Heart left ventricle (tissue), 16 donors: ENCODE data around the gene VGLL3. TPM values are rescaled to one million over a fixed set of nuclear protein-coding genes. Genes with fewer than 3 reads are reported as not detected.

Source experiments
- ATAC-seq, 4 donors: fragments of 200-7000 bp; cut with Tn5 transposase; one replicate each; pipeline ENCODE4 v1.9.1; 2020 to 2022; ENCODE audit warnings: moderate library complexity in 4 of 4, mild to moderate bottlenecking in 3 of 4, moderate number of reproducible peaks in 1 of 4
- DNase-seq, 5 donors: peaks; one replicate each; pipeline ENCODE4 v3.0.0-alpha.2; 2020
- H3K27ac ChIP-seq, 12 donors: fragments of 200-600 bp; sonication (generic) in 4 of 12; one replicate each; pipeline versions ENCODE4 v1.5.0 to v1.8.0; 2016 to 2022; ENCODE audit warnings: mild to moderate bottlenecking in 2 of 12
- H3K27me3 ChIP-seq, 9 donors: fragments of 200-600 bp; sonication (generic) in 2 of 9; one replicate each; pipeline versions ENCODE4 v1.5.1 to v1.8.0; 2016 to 2022; ENCODE audit warnings: mild to moderate bottlenecking in 3 of 9
- H3K36me3 ChIP-seq, 9 donors: fragments of 200-600 bp; sonication (generic) in 2 of 9; one replicate each; pipeline versions ENCODE4 v1.5.0 to v1.8.0; 2018 to 2022; ENCODE audit warnings: mild to moderate bottlenecking in 2 of 9
- H3K4me1 ChIP-seq, 12 donors: fragments of 200-600 bp; sonication (generic) in 4 of 12; one replicate each; pipeline versions ENCODE4 v1.5.0 to v1.8.0; 2016 to 2022; ENCODE audit warnings: mild to moderate bottlenecking in 3 of 12
- H3K4me3 ChIP-seq, 12 donors: fragments of 200-600 bp; sonication (generic) in 4 of 12; one replicate each; pipeline versions ENCODE4 v1.5.0 to v1.8.0; 2017 to 2022; ENCODE audit warnings: mild to moderate bottlenecking in 9 of 12, moderate library complexity in 4 of 12
- H3K9me3 ChIP-seq, 12 donors: fragments of 200-600 bp; sonication (generic) in 4 of 12; one replicate each; pipeline versions ENCODE4 v1.5.0 to v1.8.0; 2016 to 2022; ENCODE audit warnings: mild to moderate bottlenecking in 1 of 12
- CTCF ChIP-seq, 12 donors: fragments of 200-600 bp; sonication (generic) in 4 of 12; IDR thresholded peaks; one replicate each; pipeline versions ENCODE4 v1.5.0 to v1.8.0; 2018 to 2022; ENCODE audit warnings: antibody characterized with exemption in 12 of 12, mild to moderate bottlenecking in 5 of 12
- POLR2A ChIP-seq, 2 donors: fragments of 450-650 bp; IDR thresholded peaks; one replicate each; pipeline ENCODE4 v1.6.1; 2017; ENCODE audit warnings: antibody characterized with exemption in 2 of 2, mild to moderate bottlenecking in 2 of 2, moderate library complexity in 2 of 2
- WGBS, 4 donors: extraction: QIAGEN DNeasy Blood & Tissue Kit in 2 of 4; methylation state at CpG; one replicate each; pipeline versions ENCODE4 v1.1.5 to v1.1.7; 2013 to 2018; 5-methylcytosine and 5-hydroxymethylcytosine counted together
- intact Hi-C, 10 donors: fragments of 100-400 bp; cut with DNase I; formaldehyde crosslinking; loops; one replicate each; pipeline versions ENCODE4 v1.11.1 to v1.14.2; 2022
- long read RNA-seq, 3 donors: library from polyadenylated mRNA; unstranded; transcript quantifications; one replicate each; pipeline ENCODE4 v2.0.0, GENCODE V29; 2020 to 2021
- polyA plus RNA-seq, 2 donors: library from polyadenylated mRNA; stranded (reverse); fragments of 200-250 nt; gene quantifications; one replicate each; pipeline ENCODE4 v1.2.3, GENCODE V29; 2013
- total RNA-seq, 9 donors: library from RNA; depleted of rRNA in 2 of 9; stranded (reverse); fragments of >200 nt in 2 of 9; fragmentation: NEBNext Ultra II Directional in 3 of 9; extraction: Animal tissue kit (Norgen Biotek cat#: 25700) in 3 of 9; gene quantifications; one replicate each; pipeline versions ENCODE4 v1.1.0 to v1.2.4, GENCODE V29; 2016 to 2023
- donor health status: ischemic (EF 13 %, LVEDD 7.1; RV severe dilation, severe dysfunction).
- donor health status: healthy with polysubstance abuse.
- donor health status: DM: no; HTN: yes; CAD: no.
- donor health status: DM: no; HTN: no; CAD: no.
- donor health status: ischemic (EF 25% LVEDD 6.9; RV normal size, moderate dysfunction).
- donor health status: ischemic (EF 25% LVEDD 5.7; RV mildly dilated, moderate dysfunction).
- donor health status: healthy.
- donor health status: DM: yes; HTN: yes; CAD: no.
- donor health status: ischemic (EF 35%, LVEDD 5.7; RV mildly dilated, moderate dysfunction).
- donor health status: nonischemic (EF 11% LVEDD 7.7; RV severe dilation, severe dysfunction).
- donor health status: DM: yes; HTN: yes; CAD: no.
- donor health status: PGD.
- donor health status: ischemic (EF 29% LVEDD 5.4; RV normal size, mild dysfunction).
- donor health status: nonischemic (EF 23%, LVEDD 6.1; RV moderate dilation, normal function).

Gene VGLL3
- total RNA-seq: 10 to 100 TPM in 3 of 9 donors, 1 to 10 TPM in 6; 1.1 to 25.4 (median 6.3) TPM
- 1 to 10 TPM in 1 of 2 donors, under 1 TPM in 1; 0.65 to 1.9 TPM for polyA plus RNA-seq
- long read RNA-seq, donor 1, partial matches to known transcripts: 0 of 1 reads
- long read RNA-seq, donor 1, other reads (novel, unspliced or antisense): 1 of 1 reads
- long read RNA-seq, donor 2: 0 reads
- long read RNA-seq, donor 3, partial matches to known transcripts: 1 of 2 reads
- long read RNA-seq, donor 3, other reads (novel, unspliced or antisense): 1 of 2 reads

GRCh38 chr3:86990734-86991481 lies at the start of gene VGLL3:
TSS of gene VGLL3 (minus strand) at chr3:86991149. CDS start at chr3:86990743, 406 bp downstream.
- 0 to 1% (median 1%) methylated on average over 13 to 77 of the region's 77 CpGs for WGBS, 4 donors
- Histone ChIP-seq H3K9me3 (no peaks in the 10 kb centered on the region), H3K36me3 (no peaks in the 10 kb centered on the region), H3K27ac (peak within 1 kb of the TSS; percentile 44 to 88 (median 68)), H3K4me3 (peak within 1 kb of the TSS; percentile 15 to 84 (median 60)), H3K4me1 (peaks cover 0 to 12% (median 2%) of the 10 kb centered on the region in 12 donors), H3K27me3 (peaks cover 0 to 24% (median 12%) of the 10 kb centered on the region in 9 donors)
- intact Hi-C loops: loop anchor here in 1 of 10 donors (10.0 kb wide), 1 partner anchor 196 kb away; no protein-coding TSS in a partner anchor
- TF ChIP-seq POLR2A (IDR thresholded peaks at IDR 0.05) (no peak), CTCF (IDR thresholded peaks at IDR 0.05) (peak in 3 of 12 donors; percentile 8 to 34 (median 15))
- DNase-seq: peak; percentile 50 to 83 (median 62)
- ATAC-seq: peak; percentile 48 to 92 (median 82)

GRCh38 chr3:87037652-87038051 lies 46.7 kb upstream of the VGLL3 start:
- DNase-seq: no peak
- no peak for ATAC-seq
- H3K4me3 ChIP-seq: no peak overlapping the region
- no peak for TF ChIP-seq CTCF (IDR thresholded peaks at IDR 0.05)
- no peak for TF ChIP-seq POLR2A (IDR thresholded peaks at IDR 0.05)
- intact Hi-C loops: no loop called here
- H3K27me3 ChIP-seq: no peaks in the 10 kb centered on the region
- H3K36me3 ChIP-seq: no peaks in the 10 kb centered on the region
- H3K4me1 ChIP-seq: no peaks in the 10 kb centered on the region
- no peaks in the 10 kb centered on the region for H3K9me3 ChIP-seq
- WGBS, 4 donors: 59 to 66% (median 65%) methylated on average over 3 of the region's 3 CpGs
- H3K27ac ChIP-seq: no peak overlapping the region

GRCh38 chr3:87036671-87037070 lies 45.7 kb upstream of the VGLL3 start:
- Histone ChIP-seq H3K4me3 (no peak overlapping the region), H3K4me1 (no peaks in the 10 kb centered on the region), H3K27ac (no peak overlapping the region), H3K36me3 (no peaks in the 10 kb centered on the region), H3K27me3 (no peaks in the 10 kb centered on the region), H3K9me3 (no peaks in the 10 kb centered on the region)
- WGBS, 4 donors: 87 to 93% (median 87%) methylated on average over 6 of the region's 6 CpGs
- no peak for ATAC-seq
- no peak for DNase-seq
- TF ChIP-seq CTCF (IDR thresholded peaks at IDR 0.05) (no peak), POLR2A (IDR thresholded peaks at IDR 0.05) (no peak)
- intact Hi-C loops: no loop called here

- Histone ChIP-seq H3K9me3 (no peaks in the 10 kb centered on the region), H3K4me3 (no peak overlapping the region), H3K36me3 (no peaks in the 10 kb centered on the region), H3K27ac (no peak overlapping the region), H3K27me3 (no peaks in the 10 kb centered on the region), H3K4me1 (no peaks in the 10 kb centered on the region)
- ATAC-seq (no peak), DNase-seq (no peak)
- intact Hi-C loops: no loop called here
- WGBS, 4 donors: 57 to 70% (median 65%) methylated on average over 3 of the region's 3 CpGs
- no peak for TF ChIP-seq CTCF (IDR thresholded peaks at IDR 0.05)
- no peak for TF ChIP-seq POLR2A (IDR thresholded peaks at IDR 0.05)
These were observed 44.4 kb upstream of the VGLL3 start for GRCh38 chr3:87035339-87035738.
